Vagina (tissue), 2 donors: ENCODE results near the gene NMRAL1.

Experiments used
- POLR2A ChIP-seq, 2 donors: fragments of 450-650 bp; IDR thresholded peaks; one replicate each; pipeline ENCODE4 v1.6.1; 2017; ENCODE audit warnings: antibody characterized with exemption in 2 of 2, mild to moderate bottlenecking in 2 of 2, moderate library complexity in 2 of 2
- POLR2AphosphoS5 ChIP-seq, 2 donors: sonication (generic); formaldehyde crosslinking; IDR thresholded peaks; one replicate each; pipeline ENCODE4 v1.9.0; 2017; ENCODE audit warnings: antibody characterized with exemption in 2 of 2, mild to moderate bottlenecking in 2 of 2, low read depth in 1 of 2; ENCODE audit not compliant: insufficient read depth in 1 of 2
- TF ChIP-seq, protein P1 (sequence below), 3 experiments: fragments of 450-650 bp in 2 of 3; fragments of 200-600 bp in 1 of 3; sonication (generic) in 1 of 3; IDR thresholded peaks; one replicate each; pipeline ENCODE4 v1.5.1; 2017 to 2019; ENCODE audit warnings: antibody characterized with exemption in 3 of 3, mild to moderate bottlenecking in 2 of 3, moderate library complexity in 2 of 3

DNA sequence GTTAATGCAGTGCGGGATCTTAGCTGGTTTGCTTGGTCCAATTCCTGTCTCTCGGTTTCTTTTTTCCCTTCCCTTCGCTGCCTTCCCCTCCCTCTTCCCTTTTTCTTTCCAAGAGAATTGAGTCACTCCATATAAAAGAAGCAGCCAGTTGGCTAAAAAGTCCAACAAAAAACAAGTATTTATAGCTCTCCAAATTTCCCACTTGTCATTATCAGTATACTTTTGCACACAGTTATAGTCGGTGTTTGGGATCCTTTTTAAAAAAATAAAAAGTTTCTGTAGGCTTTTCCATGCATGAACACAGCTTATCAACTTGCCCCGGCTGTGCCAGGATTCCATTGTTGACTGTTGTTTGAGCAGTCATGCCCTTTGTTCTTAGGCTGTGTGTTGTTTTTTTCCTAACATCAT lies 26.6 kb upstream of the NMRAL1 start:
- TF ChIP-seq, protein P1, sequence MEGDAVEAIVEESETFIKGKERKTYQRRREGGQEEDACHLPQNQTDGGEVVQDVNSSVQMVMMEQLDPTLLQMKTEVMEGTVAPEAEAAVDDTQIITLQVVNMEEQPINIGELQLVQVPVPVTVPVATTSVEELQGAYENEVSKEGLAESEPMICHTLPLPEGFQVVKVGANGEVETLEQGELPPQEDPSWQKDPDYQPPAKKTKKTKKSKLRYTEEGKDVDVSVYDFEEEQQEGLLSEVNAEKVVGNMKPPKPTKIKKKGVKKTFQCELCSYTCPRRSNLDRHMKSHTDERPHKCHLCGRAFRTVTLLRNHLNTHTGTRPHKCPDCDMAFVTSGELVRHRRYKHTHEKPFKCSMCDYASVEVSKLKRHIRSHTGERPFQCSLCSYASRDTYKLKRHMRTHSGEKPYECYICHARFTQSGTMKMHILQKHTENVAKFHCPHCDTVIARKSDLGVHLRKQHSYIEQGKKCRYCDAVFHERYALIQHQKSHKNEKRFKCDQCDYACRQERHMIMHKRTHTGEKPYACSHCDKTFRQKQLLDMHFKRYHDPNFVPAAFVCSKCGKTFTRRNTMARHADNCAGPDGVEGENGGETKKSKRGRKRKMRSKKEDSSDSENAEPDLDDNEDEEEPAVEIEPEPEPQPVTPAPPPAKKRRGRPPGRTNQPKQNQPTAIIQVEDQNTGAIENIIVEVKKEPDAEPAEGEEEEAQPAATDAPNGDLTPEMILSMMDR (IDR thresholded peaks at IDR 0.05), result no peak
- peak in 1 of 2 donors; percentile 62 for TF ChIP-seq POLR2AphosphoS5 (IDR thresholded peaks at IDR 0.05; ENCODE audit: insufficient read depth in 1 of 2, low read depth in 1 of 2)
- TF ChIP-seq POLR2A (IDR thresholded peaks at IDR 0.05), result no peak
